HepG2 (cell line): Measurements from ENCODE around the gene HABP4. TPM values are rescaled to one million over a fixed set of nuclear protein-coding genes. Genes with fewer than 3 reads are reported as not detected.

Experiments used
- ATAC-seq: fragments of 200-7000 bp; cut with Tn5 transposase; 3 replicates; pipeline ENCODE4 v1.9.1; 2020; ENCODE audit warnings: mild to moderate bottlenecking, moderate library complexity
- BruUV-seq: library from RNA; stranded (reverse); fragments of 400-500 nt; replicated peaks from 2 replicates; lab custom pipeline; 2021; lab: Mats Ljungman, UMichigan
- CTCF ChIA-PET: fragments of 300-600 bp; formaldehyde crosslinking; extraction: SDS; loops from one replicate; lab custom pipeline; 2021; ENCODE audit warnings: low total read pairs, inconsistent platforms, low intra/inter-chr PET ratio; lab: Yijun Ruan, JAX
- POLR2A ChIA-PET: fragments of 350-600 bp; sonication (Branson Sonifier 250); formaldehyde crosslinking; loops from one replicate; lab custom pipeline; 2020; ENCODE audit warnings: antibody characterized with exemption, inconsistent platforms; lab: Yijun Ruan, JAX
- DNase-seq: peaks from one replicate; pipeline ENCODE4 v3.0.0-alpha.2; 2015; ENCODE audit warnings: low spot score
- FAIRE-seq: peaks from 3 replicates; lab custom pipeline; 2011; peaks lifted over from hg19 to GRCh38; lab: Jason Lieb, UNC
- H2AFZ ChIP-seq: one replicate; pipeline ENCODE4 v1.6.1; 2011; ENCODE audit warnings: low read length, inconsistent platforms
- H3K27ac ChIP-seq: fragments of 300-600 bp; 3 replicates; pipeline ENCODE4 v1.8.0; 2011; ENCODE audit warnings: mixed run types, mild to moderate bottlenecking, mixed read lengths, low read length, inconsistent platforms; ENCODE audit not compliant: insufficient read depth; ENCODE audit errors: extremely low read length
- H3K27me3 ChIP-seq, 2 experiments: fragments of 200-600 bp in 1 of 2; 2 replicates in 1 of 2; 3 replicates in 1 of 2; pipeline versions ENCODE4 v1.6.0 to v1.8.0; 2011; ENCODE audit warnings: low read length in 2 of 2, mild to moderate bottlenecking in 2 of 2, moderate library complexity in 2 of 2, inconsistent platforms in 1 of 2; ENCODE audit not compliant: insufficient read depth in 2 of 2, control insufficient read depth in 1 of 2
- H3K36me3 ChIP-seq, 2 experiments: fragments of 200-600 bp in 1 of 2; replicated peaks in 1 of 2; 2 replicates in 1 of 2; 3 replicates in 1 of 2; pipeline versions ENCODE4 v1.5.1 to v1.8.0; 2011; ENCODE audit warnings: low read length in 2 of 2, inconsistent platforms in 1 of 2; ENCODE audit not compliant: insufficient read depth in 2 of 2, control insufficient read depth in 1 of 2
- H3K4me1 ChIP-seq: 2 replicates; pipeline ENCODE4 v1.5.1; 2012; ENCODE audit warnings: low read length, inconsistent platforms; ENCODE audit not compliant: insufficient read depth
- H3K4me2 ChIP-seq: 2 replicates; pipeline ENCODE4 v1.6.0; 2011; ENCODE audit warnings: low read depth, low read length, inconsistent platforms
- H3K4me3 ChIP-seq, 3 experiments: fragments of 200-600 bp in 1 of 3; sonication (generic), shearing (Covaris generic) in 1 of 3; replicated peaks in 1 of 3; 2 replicates each; pipeline ENCODE4 v1.5.1; 2011 to 2016; ENCODE audit warnings: low read length in 3 of 3, inconsistent platforms in 2 of 3, low read depth in 2 of 3, mild to moderate bottlenecking in 2 of 3, control low read depth in 1 of 3, mixed read lengths in 1 of 3; ENCODE audit not compliant: insufficient read depth in 1 of 3
- H3K79me2 ChIP-seq: one replicate; pipeline ENCODE4 v1.6.1; 2011; ENCODE audit warnings: low read length, inconsistent platforms; ENCODE audit not compliant: insufficient read depth
- H3K9ac ChIP-seq: 2 replicates; pipeline ENCODE4 v1.6.0; 2011; ENCODE audit warnings: mild to moderate bottlenecking, low read depth, low read length, inconsistent platforms; ENCODE audit not compliant: insufficient read depth
- H3K9me3 ChIP-seq: 2 replicates; pipeline ENCODE4 v1.5.1; 2012; ENCODE audit warnings: mild to moderate bottlenecking, low read length
- H4K20me1 ChIP-seq: 2 replicates; pipeline ENCODE4 v1.6.0; 2011; ENCODE audit warnings: inconsistent platforms, mild to moderate bottlenecking, low read length, moderate library complexity; ENCODE audit not compliant: insufficient read depth
- KDM1A ChIP-seq: IDR thresholded peaks from 2 replicates; pipeline ENCODE4 v1.6.1; 2016; ENCODE audit warnings: missing compliant biosample characterization
- NAIF1 ChIP-seq: sonication (generic); formaldehyde crosslinking; IDR thresholded peaks from 2 replicates; pipeline ENCODE4 v1.5.0; 2020; ENCODE audit warnings: mild to moderate bottlenecking, missing genetic modification reagents, borderline replicate concordance
- SATB2 ChIP-seq: sonication (generic); formaldehyde crosslinking; IDR thresholded peaks from 2 replicates; pipeline ENCODE4 v1.5.0; 2020; ENCODE audit warnings: missing genetic modification reagents
- SSRP1 ChIP-seq: IDR thresholded peaks from 2 replicates; pipeline ENCODE4 v1.6.1; 2016; ENCODE audit warnings: control low read depth
- ZBTB38 ChIP-seq: sonication (generic); formaldehyde crosslinking; IDR thresholded peaks from 2 replicates; pipeline ENCODE4 v1.5.1; 2020; ENCODE audit warnings: mild to moderate bottlenecking, missing genetic modification reagents
- ZMYM2 ChIP-seq: sonication (generic); formaldehyde crosslinking; IDR thresholded peaks from 2 replicates; pipeline ENCODE4 v1.8.0; 2022; ENCODE audit warnings: mild to moderate bottlenecking, missing genetic modification reagents
- ZNF501 ChIP-seq: sonication (generic); formaldehyde crosslinking; IDR thresholded peaks from 2 replicates; pipeline ENCODE4 v1.5.1; 2020; ENCODE audit warnings: mild to moderate bottlenecking, moderate library complexity, missing genetic modification reagents
- ZNF598 ChIP-seq: sonication (generic); formaldehyde crosslinking; IDR thresholded peaks from 2 replicates; pipeline ENCODE4 v1.5.1; 2020; ENCODE audit warnings: mild to moderate bottlenecking, missing genetic modification reagents, borderline replicate concordance
- ZNF720 ChIP-seq: sonication (generic); formaldehyde crosslinking; IDR thresholded peaks from 2 replicates; pipeline ENCODE4 v1.4.0; 2020; ENCODE audit warnings: missing genetic modification reagents
- WGBS: methylation state at CpG from one replicate; pipeline ENCODE4 v1.1.6; 2017; ENCODE audit warnings: low lambda C conversion rate; 5-methylcytosine and 5-hydroxymethylcytosine counted together
- in situ Hi-C: cut with HindIII; loops from 2 replicates; pipeline ENCODE4 v1.10.0; 2017; ENCODE audit warnings: low pct_unique_long_range_greater_than_20kb; ENCODE audit not compliant: extremely low pct_ligation_motif_present
- intact Hi-C: fragments of 100-400 bp; cut with micrococcal nuclease; formaldehyde crosslinking; loops from one replicate; pipeline ENCODE4 v1.10.0; 2022; ENCODE audit not compliant: unreplicated experiment
- polyA plus RNA-seq, 8 experiments: library from polyadenylated mRNA; depleted of rRNA in 3 of 8; stranded (reverse) in 7 of 8; unstranded in 1 of 8; fragments of >200 nt; fragmentation: Illumina TruSeq in 4 of 8; extraction: Trizol in 4 of 8; gene quantifications; 2 replicates each; pipeline versions ENCODE4 v1.2.1 to v1.2.3, GENCODE V29; 2011 to 2016; ENCODE audit warnings: low read depth in 4 of 8, missing spikeins in 1 of 8, mixed read lengths in 1 of 8; ENCODE audit not compliant: insufficient read depth in 1 of 8
- total RNA-seq, 5 experiments: library from RNA; depleted of rRNA; stranded (reverse); fragments of >200 nt; fragmentation: Illumina TruSeq; extraction: Trizol; gene quantifications; 2 replicates each; pipeline ENCODE4 v1.2.3, GENCODE V29; 2016; ENCODE audit warnings: low read depth in 1 of 5
- TF ChIP-seq, protein P1 (sequence below): sonication (generic); formaldehyde crosslinking; conservative IDR thresholded peaks from 2 replicates; pipeline ENCODE4 v1.8.0; 2022; ENCODE audit warnings: mild to moderate bottlenecking, moderate library complexity, missing genetic modification reagents
- TF ChIP-seq, protein P2 (sequence below): sonication (generic); formaldehyde crosslinking; IDR thresholded peaks from 2 replicates; pipeline ENCODE4 v1.8.0; 2022; ENCODE audit warnings: low read depth, missing genetic modification reagents
- TF ChIP-seq, protein P3 (sequence below): sonication (generic); formaldehyde crosslinking; IDR thresholded peaks from 2 replicates; pipeline ENCODE4 v1.5.1; 2020; ENCODE audit warnings: mild to moderate bottlenecking, missing genetic modification reagents, moderate library complexity
- TF ChIP-seq, protein P4 (sequence below): sonication (generic); formaldehyde crosslinking; IDR thresholded peaks from 2 replicates; pipeline ENCODE4 v1.5.1; 2020; ENCODE audit warnings: mild to moderate bottlenecking, missing genetic modification reagents, moderate library complexity

The HABP4 gene
- total and polyA plus RNA-seq, 2 of the 13 experiments (the other 11 are each of a cell fraction or from before 2014, with no cell fraction given): 14.3 to 26.6 TPM

DNA sequence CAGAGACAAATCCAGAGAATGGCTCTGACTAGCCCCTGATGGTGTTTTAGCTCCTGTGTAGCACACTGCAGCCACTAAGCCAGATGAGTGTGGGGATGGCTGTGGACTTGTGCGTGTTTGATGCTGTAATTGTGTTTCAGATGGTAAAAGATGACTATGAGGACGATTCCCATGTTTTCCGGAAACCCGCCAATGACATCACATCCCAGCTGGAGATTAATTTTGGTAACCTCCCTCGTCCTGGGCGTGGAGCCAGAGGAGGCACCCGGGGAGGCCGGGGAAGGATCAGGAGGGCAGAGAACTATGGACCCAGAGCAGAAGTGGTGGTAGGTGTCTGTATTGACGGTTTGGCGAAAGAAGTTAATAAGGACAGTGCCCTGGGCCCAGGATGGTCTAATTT lies 38.0 kb downstream of the HABP4 start (continued):
- TF ChIP-seq, protein P1, sequence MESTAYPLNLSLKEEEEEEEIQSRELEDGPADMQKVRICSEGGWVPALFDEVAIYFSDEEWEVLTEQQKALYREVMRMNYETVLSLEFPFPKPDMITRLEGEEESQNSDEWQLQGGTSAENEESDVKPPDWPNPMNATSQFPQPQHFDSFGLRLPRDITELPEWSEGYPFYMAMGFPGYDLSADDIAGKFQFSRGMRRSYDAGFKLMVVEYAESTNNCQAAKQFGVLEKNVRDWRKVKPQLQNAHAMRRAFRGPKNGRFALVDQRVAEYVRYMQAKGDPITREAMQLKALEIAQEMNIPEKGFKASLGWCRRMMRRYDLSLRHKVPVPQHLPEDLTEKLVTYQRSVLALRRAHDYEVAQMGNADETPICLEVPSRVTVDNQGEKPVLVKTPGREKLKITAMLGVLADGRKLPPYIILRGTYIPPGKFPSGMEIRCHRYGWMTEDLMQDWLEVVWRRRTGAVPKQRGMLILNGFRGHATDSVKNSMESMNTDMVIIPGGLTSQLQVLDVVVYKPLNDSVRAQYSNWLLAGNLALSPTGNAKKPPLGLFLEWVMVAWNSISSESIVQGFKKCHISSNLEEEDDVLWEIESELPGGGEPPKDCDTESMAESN (CRISPR knock-in tag): no peak
- 0 out of 2 replicates have a peak, but pooled peaks have one; percentile 35 for TF ChIP-seq ZMYM2 (CRISPR knock-in tag)
- TF ChIP-seq, protein P2, sequence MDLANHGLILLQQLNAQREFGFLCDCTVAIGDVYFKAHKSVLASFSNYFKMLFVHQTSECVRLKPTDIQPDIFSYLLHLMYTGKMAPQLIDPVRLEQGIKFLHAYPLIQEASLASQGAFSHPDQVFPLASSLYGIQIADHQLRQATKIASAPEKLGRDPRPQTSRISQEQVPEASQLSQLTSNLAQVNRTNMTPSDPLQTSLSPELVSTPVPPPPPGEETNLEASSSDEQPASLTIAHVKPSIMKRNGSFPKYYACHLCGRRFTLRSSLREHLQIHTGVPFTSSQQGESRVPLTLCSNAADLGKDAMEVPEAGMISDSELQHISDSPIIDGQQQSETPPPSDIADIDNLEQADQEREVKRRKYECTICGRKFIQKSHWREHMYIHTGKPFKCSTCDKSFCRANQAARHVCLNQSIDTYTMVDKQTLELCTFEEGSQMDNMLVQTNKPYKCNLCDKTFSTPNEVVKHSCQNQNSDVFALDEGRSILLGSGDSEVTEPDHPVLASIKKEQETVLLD (CRISPR knock-in tag): no peak

DNA sequence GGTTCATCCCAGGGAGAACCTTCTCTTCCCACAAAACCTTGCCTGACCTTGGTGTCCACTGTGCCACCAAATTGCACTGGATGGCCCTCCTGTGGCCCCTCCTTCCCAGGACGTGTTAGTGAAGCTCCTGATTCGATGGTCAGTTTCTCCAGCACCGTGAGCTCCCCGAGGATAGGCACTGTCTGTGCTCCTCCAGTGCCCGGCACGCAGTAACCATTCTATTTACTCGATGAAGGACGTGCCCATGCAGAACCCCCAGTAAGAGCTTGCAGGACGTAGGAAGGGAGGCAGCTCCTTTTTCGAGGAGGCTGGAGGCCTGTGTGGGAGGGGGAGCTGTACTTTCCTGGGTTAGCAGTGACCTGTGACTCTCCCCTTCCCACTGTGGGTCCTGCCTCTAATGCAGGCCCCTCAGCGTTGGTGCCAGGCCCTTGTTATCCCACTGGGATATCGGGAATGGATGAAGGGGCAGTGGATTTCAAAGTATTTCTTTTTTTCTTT lies 39.6 kb downstream of the HABP4 start:
- in situ Hi-C loops: no loop called here
- Histone ChIP-seq H3K4me2 (peak overlapping the region; percentile 62), H3K4me1 (peaks cover 97% of the 10 kb centered on the region), H3K27ac (peak overlapping the region; percentile 98), H3K79me2 (no peaks in the 10 kb centered on the region), H4K20me1 (no peaks in the 10 kb centered on the region), H2AFZ (no peak overlapping the region), H3K4me3 (peak overlapping the region in 1 of 3 experiments; percentile 5; a peak in 1 of 6 replicates), H3K9ac (peak overlapping the region; percentile 82), H3K27me3 (no peaks in the 10 kb centered on the region), H3K36me3 (peaks cover 7 to 39% of the 10 kb centered on the region in 2 experiments; a peak in 4 of 5 replicates), H3K9me3 (no peaks in the 10 kb centered on the region)
- TF ChIP-seq, protein P3, sequence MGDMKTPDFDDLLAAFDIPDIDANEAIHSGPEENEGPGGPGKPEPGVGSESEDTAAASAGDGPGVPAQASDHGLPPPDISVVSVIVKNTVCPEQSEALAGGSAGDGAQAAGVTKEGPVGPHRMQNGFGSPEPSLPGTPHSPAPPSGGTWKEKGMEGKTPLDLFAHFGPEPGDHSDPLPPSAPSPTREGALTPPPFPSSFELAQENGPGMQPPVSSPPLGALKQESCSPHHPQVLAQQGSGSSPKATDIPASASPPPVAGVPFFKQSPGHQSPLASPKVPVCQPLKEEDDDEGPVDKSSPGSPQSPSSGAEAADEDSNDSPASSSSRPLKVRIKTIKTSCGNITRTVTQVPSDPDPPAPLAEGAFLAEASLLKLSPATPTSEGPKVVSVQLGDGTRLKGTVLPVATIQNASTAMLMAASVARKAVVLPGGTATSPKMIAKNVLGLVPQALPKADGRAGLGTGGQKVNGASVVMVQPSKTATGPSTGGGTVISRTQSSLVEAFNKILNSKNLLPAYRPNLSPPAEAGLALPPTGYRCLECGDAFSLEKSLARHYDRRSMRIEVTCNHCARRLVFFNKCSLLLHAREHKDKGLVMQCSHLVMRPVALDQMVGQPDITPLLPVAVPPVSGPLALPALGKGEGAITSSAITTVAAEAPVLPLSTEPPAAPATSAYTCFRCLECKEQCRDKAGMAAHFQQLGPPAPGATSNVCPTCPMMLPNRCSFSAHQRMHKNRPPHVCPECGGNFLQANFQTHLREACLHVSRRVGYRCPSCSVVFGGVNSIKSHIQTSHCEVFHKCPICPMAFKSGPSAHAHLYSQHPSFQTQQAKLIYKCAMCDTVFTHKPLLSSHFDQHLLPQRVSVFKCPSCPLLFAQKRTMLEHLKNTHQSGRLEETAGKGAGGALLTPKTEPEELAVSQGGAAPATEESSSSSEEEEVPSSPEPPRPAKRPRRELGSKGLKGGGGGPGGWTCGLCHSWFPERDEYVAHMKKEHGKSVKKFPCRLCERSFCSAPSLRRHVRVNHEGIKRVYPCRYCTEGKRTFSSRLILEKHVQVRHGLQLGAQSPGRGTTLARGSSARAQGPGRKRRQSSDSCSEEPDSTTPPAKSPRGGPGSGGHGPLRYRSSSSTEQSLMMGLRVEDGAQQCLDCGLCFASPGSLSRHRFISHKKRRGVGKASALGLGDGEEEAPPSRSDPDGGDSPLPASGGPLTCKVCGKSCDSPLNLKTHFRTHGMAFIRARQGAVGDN (CRISPR knock-in tag): peak; percentile 53
- peak; percentile 90 for TF ChIP-seq ZBTB38 (CRISPR knock-in tag)
- TF ChIP-seq, protein P4, sequence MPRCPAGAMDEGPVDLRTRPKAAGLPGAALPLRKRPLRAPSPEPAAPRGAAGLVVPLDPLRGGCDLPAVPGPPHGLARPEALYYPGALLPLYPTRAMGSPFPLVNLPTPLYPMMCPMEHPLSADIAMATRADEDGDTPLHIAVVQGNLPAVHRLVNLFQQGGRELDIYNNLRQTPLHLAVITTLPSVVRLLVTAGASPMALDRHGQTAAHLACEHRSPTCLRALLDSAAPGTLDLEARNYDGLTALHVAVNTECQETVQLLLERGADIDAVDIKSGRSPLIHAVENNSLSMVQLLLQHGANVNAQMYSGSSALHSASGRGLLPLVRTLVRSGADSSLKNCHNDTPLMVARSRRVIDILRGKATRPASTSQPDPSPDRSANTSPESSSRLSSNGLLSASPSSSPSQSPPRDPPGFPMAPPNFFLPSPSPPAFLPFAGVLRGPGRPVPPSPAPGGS: 0 out of 2 replicates have a peak, but pooled peaks have one; percentile 31
- TF ChIP-seq ZNF598 (CRISPR knock-in tag): peak; percentile 26; the same call in 1 of the 2 replicates
- no peak for TF ChIP-seq SATB2
- peak; percentile 19; the same call in 1 of the 2 replicates for TF ChIP-seq SSRP1
- peak; percentile 52 for TF ChIP-seq ZNF501 (CRISPR knock-in tag)
- no peak for TF ChIP-seq KDM1A
- no peak for TF ChIP-seq ZNF720 (CRISPR knock-in tag)
- 0 out of 2 replicates have a peak, but pooled peaks have one; percentile 26 for TF ChIP-seq NAIF1
- BruUV-seq: no TSS peak
- ATAC-seq: no peak
- intact Hi-C loops: no loop called here
- CTCF ChIA-PET: no interaction called here
- DNase-seq: no peak
- FAIRE-seq: no peak
- 94% methylated on average over 10 of the region's 12 CpGs for WGBS
- POLR2A ChIA-PET: interaction anchor here (0.7 to 4.3 kb wide), 4 partner anchors 10 to 115 kb away, joined by 3 to 27 read pairs (median 4); no protein-coding TSS in a partner anchor
